Pancreas (tissue), 10 donors: ENCODE results near the gene HSD17B14. TPM values are rescaled to one million over a fixed set of nuclear protein-coding genes. Genes with fewer than 3 reads are reported as not detected.
"Not testable (repeated sequence)": the region's sequence is repeated elsewhere in the genome, so short reads cannot be mapped to it uniquely, and the experiment has no call there.

Experiments
- ATAC-seq, 4 donors: fragments of 200-7000 bp; cut with Tn5 transposase; one replicate each; pipeline versions ENCODE4 v1.8.0 to v1.9.1; 2020; ENCODE audit warnings: mild to moderate bottlenecking in 4 of 4, moderate library complexity in 4 of 4
- DNase-seq, 6 donors: peaks; one replicate each; pipeline ENCODE4 v3.0.0-alpha.2; 2020
- FAIRE-seq: peaks from 2 replicates; lab custom pipeline; 2012; peaks lifted over from hg19 to GRCh38; lab: Jason Lieb, UNC
- H3K27ac ChIP-seq, 4 donors: fragments of 200-600 bp; sonication (generic); 1 replicate in 3 of 4; 2 replicates in 1 of 4; pipeline versions ENCODE4 v1.5.0 to v1.8.0; 2020
- H3K27me3 ChIP-seq, 4 donors: fragments of 200-600 bp; one replicate each; pipeline ENCODE4 v1.8.0; 2021
- H3K36me3 ChIP-seq, 3 donors: fragments of 200-600 bp; sonication (generic) in 1 of 3; one replicate each; pipeline versions ENCODE4 v1.5.0 to v1.8.0; 2020 to 2021
- H3K4me1 ChIP-seq, 3 donors: fragments of 200-600 bp; one replicate each; pipeline ENCODE4 v1.8.0; 2021
- H3K4me3 ChIP-seq, 4 donors: fragments of 200-600 bp; sonication (generic) in 2 of 4; one replicate each; pipeline versions ENCODE4 v1.5.0 to v1.8.0; 2020 to 2021
- H3K9me3 ChIP-seq, 4 donors: fragments of 200-600 bp; one replicate each; pipeline ENCODE4 v1.8.0; 2021
- CTCF ChIP-seq, 4 donors: fragments of 200-600 bp; sonication (generic) in 3 of 4; IDR thresholded peaks; one replicate each; pipeline versions ENCODE4 v1.5.0 to v1.8.0; 2021; ENCODE audit warnings: antibody characterized with exemption in 4 of 4
- whole genome bisulfite sequencing, 2 donors: extraction: QIAGEN DNeasy Blood & Tissue Kit; methylation state at CpG; one replicate each; pipeline ENCODE4 v1.1.7; 2013; 5-methylcytosine and 5-hydroxymethylcytosine counted together
- intact Hi-C, 3 donors: fragments of 100-400 bp; cut with DNase I; formaldehyde crosslinking; loops; one replicate each; pipeline versions ENCODE4 v1.11.1 to v1.14.2; 2022
- polyA plus RNA-seq, 2 donors: library from polyadenylated mRNA; stranded (reverse); fragments of 200-250 nt; gene quantifications; one replicate each; pipeline ENCODE4 v1.2.3, GENCODE V29; 2013
- total RNA-seq, 6 donors: library from RNA; stranded (reverse); fragmentation: NEBNext Ultra II Directional in 4 of 6; extraction: Animal tissue kit (Norgen Biotek cat#: 25700) in 4 of 6; gene quantifications; one replicate each; pipeline versions ENCODE4 v1.2.1 to v1.2.4, GENCODE V29; 2021 to 2023
- donor health status: healthy with polysubstance abuse.
- donor health status: DM: no; HTN: no; CAD: no; lungs with moderate emphysema.
- donor health status: DM: no; HTN: no; CAD: no.
- donor health status: control.
- donor health status: control.
- donor health status: Bipolar disorder and iron deficiency.
- donor health status: DM: yes; HTN: yes; CAD: no.
- donor health status: DM: no; HTN: no; CAD: no.
- donor health status: DM: no; HTN: no; CAD: no.
- donor health status: DM: yes; HTN: yes; CAD: no.

Gene HSD17B14
- total and polyA plus RNA-seq, 8 donors: 0.69 to 25.4 (median 2.8) TPM

- Histone ChIP-seq H3K27ac (peak overlapping the region; percentile 9 to 68 (median 56)), H3K9me3 (no peaks in the 10 kb centered on the region), H3K36me3 (no peaks in the 10 kb centered on the region), H3K4me3 (peak overlapping the region in 3 of 4 donors; percentile 5 to 51 (median 38)), H3K27me3 (no peaks in the 10 kb centered on the region), H3K4me1 (no peaks in the 10 kb centered on the region)
- peak; percentile 96 to 99 (median 99) for ATAC-seq
- FAIRE-seq: peak; percentile 65
- WGBS, 2 donors: 2 to 4% methylated on average over 38 of the region's 38 CpGs
- peak; percentile 89 to 96 (median 90) for DNase-seq
- intact Hi-C loops: loop anchor here (2.0 to 10.0 kb wide), 4 partner anchors 42 to 172 kb away; partner anchors contain the start of genes FTL (in 2 of the 3) and HSD17B14 (in 1 of the 3)
- TF ChIP-seq CTCF (IDR thresholded peaks at IDR 0.05): peak; percentile 91 to 95 (median 92)
These were observed 41.1 kb downstream of the HSD17B14 start for GRCh38 chr19:48795055-48795684.

- Histone ChIP-seq H3K27me3 (no peaks in the 10 kb centered on the region), H3K4me3 (no peak overlapping the region), H3K4me1 (no peaks in the 10 kb centered on the region), H3K27ac (no peak overlapping the region), H3K9me3 (no peaks in the 10 kb centered on the region), H3K36me3 (no peaks in the 10 kb centered on the region)
- ATAC-seq (no peak), FAIRE-seq (no peak), DNase-seq (no peak)
- intact Hi-C loops: loop anchor here in 2 of 3 donors (2.0 to 10.0 kb wide), 3 partner anchors 43 to 171 kb away; partner anchors contain the start of genes FTL (in 1 of the 2) and HSD17B14 (in 1 of the 2)
- 81 to 91% methylated on average over 6 of the region's 6 CpGs for WGBS, 2 donors
- no peak for TF ChIP-seq CTCF (IDR thresholded peaks at IDR 0.05)
These were observed 42.0 kb downstream of the HSD17B14 start for GRCh38 chr19:48794291-48794690.

- WGBS, 2 donors: 66 to 71% methylated on average over 8 of the region's 8 CpGs
- no peaks in the 10 kb centered on the region for H3K27me3 ChIP-seq
- H3K36me3 ChIP-seq: no peaks in the 10 kb centered on the region
- no peaks in the 10 kb centered on the region for H3K9me3 ChIP-seq
- FAIRE-seq (no peak), ATAC-seq (no peak), DNase-seq (no peak)
- no peak overlapping the region for H3K4me3 ChIP-seq
- no peak for TF ChIP-seq CTCF (IDR thresholded peaks at IDR 0.05)
- intact Hi-C loops: loop anchor here (2.0 to 10.0 kb wide), 3 partner anchors 44 to 172 kb away; partner anchors contain the start of genes FTL (in 1 of the 3) and HSD17B14 (in 1 of the 3)
- H3K27ac ChIP-seq: no peak overlapping the region
- H3K4me1 ChIP-seq: no peaks in the 10 kb centered on the region
These were observed 43.0 kb downstream of the HSD17B14 start for GRCh38 chr19:48793271-48793670.

DNA sequence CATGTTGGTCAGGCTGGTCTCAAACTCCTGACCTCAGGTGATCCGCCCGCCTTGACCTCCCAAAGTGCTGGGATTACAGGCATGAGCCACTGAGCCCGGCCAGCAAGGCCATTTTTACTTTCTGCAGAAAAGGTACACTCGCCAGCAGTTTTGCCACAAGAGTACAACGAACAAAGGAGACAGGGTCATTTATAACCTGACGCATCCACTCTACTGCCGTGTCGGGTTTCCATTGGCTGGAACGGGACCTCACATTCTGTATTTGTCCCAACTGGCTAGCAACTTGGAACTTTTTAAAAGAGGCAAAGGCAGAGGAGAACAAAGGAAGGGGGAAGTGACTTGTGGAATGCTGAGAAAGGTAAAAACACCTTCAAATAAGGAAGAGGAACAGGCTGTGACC lies 49.0 kb downstream of the HSD17B14 start:
- DNase-seq, H3K4me1 ChIP-seq, FAIRE-seq, H3K9me3 ChIP-seq, intact Hi-C loops, H3K36me3 ChIP-seq, H3K27ac ChIP-seq, H3K27me3 ChIP-seq, ATAC-seq, H3K4me3 ChIP-seq: not testable (repeated sequence)
- 81 to 88% methylated on average over 9 of the region's 9 CpGs for WGBS, 2 donors

DNA sequence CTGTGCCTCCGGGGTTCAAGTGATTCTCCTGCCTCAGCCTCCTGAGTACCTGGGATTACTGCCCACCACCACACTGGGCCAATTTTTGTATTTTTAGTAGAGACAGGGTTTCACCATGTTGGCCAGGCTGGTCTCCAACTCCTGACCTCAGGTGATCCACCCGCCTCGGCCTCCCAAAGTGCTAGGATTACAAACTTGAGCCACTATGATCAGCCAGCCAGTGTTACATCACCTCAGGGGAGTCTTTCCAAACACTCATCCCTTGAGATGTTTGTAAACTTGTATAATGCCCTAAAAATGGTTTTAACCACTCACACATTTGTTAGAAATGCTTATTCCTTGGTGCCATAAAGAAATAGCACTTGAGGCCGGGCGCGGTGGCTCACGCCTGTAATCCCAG lies 49.9 kb downstream of the HSD17B14 start:
- intact Hi-C loops, H3K27ac ChIP-seq, FAIRE-seq, H3K9me3 ChIP-seq, ATAC-seq, H3K36me3 ChIP-seq, DNase-seq, H3K4me3 ChIP-seq, H3K27me3 ChIP-seq, H3K4me1 ChIP-seq: not testable (repeated sequence)
- WGBS, 2 donors: 83 to 93% methylated on average over 7 of the region's 7 CpGs

GRCh38 chr19:48784527-48784926 lies 51.8 kb downstream of the HSD17B14 start:
- peak; percentile 17 to 46 (median 29) for ATAC-seq
- Histone ChIP-seq H3K9me3 (no peaks in the 10 kb centered on the region), H3K27me3 (no peaks in the 10 kb centered on the region), H3K4me3 (no peak overlapping the region), H3K27ac (peak overlapping the region in 2 of 4 donors; percentile 27 to 38), H3K4me1 (peaks cover 11 to 21% (median 12%) of the 10 kb centered on the region in 3 donors), H3K36me3 (no peaks in the 10 kb centered on the region)
- WGBS, 2 donors: 28 to 29% methylated on average over 5 of the region's 5 CpGs
- FAIRE-seq: no peak
- intact Hi-C loops: no loop called here
- TF ChIP-seq CTCF (IDR thresholded peaks at IDR 0.05): peak in 2 of 4 donors; percentile 21 to 22
- no peak for DNase-seq
